ENCODE data around the gene DNAJB8. TPM values are rescaled to one million over a fixed set of nuclear protein-coding genes. Genes with fewer than 3 reads are reported as not detected.

DNAJB8 gene
- total RNA-seq, 2 donors from 2014 or later = not detected

GRCh38 chr3:128438488-128439072 is 28.1 kb downstream of the DNAJB8 start:
- no peaks in the 10 kb centered on the region for H3K36me3 ChIP-seq (ENCODE audit: control insufficient read depth, insufficient read depth, low read length)
- H3K4me3 ChIP-seq (ENCODE audit: low read length) = no peak overlapping the region
- H3K27me3 Mint-ChIP-seq (ENCODE audit: insufficient read depth) = peaks cover 94% of the 10 kb centered on the region
- no peak overlapping the region for H3K27ac ChIP-seq (ENCODE audit: low read depth, low read length)
- 63 to 70% methylated on average over 2 to 6 of the region's 6 CpGs for WGBS, 2 experiments (ENCODE audit: insufficient coverage in 1 of 2, insufficient read length in 1 of 2)
- peaks cover 3% of the 10 kb centered on the region for H3K4me1 Mint-ChIP-seq
- no peak overlapping the region for H3K9ac ChIP-seq (ENCODE audit: extremely low read depth, low read length, poor library complexity, severe bottlenecking)
- H3K27ac Mint-ChIP-seq = no peak overlapping the region
- H3K4me3 Mint-ChIP-seq = no peak overlapping the region
- TF ChIP-seq CTCF (conservative IDR thresholded peaks at IDR 0.05) = peak; percentile 85
- no peaks in the 10 kb centered on the region for H3K36me3 Mint-ChIP-seq (ENCODE audit: low read depth)
- H3K9me3 Mint-ChIP-seq = no peaks in the 10 kb centered on the region
- H3K9me3 ChIP-seq (ENCODE audit: control insufficient read depth, low read length) = no peaks in the 10 kb centered on the region
- H3K27me3 ChIP-seq (ENCODE audit: control insufficient read depth, insufficient read depth, low read length, poor library complexity, severe bottlenecking) = peaks cover 84% of the 10 kb centered on the region
- peak; percentile 79 for DNase-seq
- no peaks in the 10 kb centered on the region for H3K4me1 ChIP-seq (ENCODE audit: control insufficient read depth, insufficient read depth, low read length)

- TF ChIP-seq CTCF (conservative IDR thresholded peaks at IDR 0.05) = peak; percentile 38
- H3K27ac Mint-ChIP-seq = no peak overlapping the region
- H3K9me3 ChIP-seq (ENCODE audit: control insufficient read depth, low read length) = no peaks in the 10 kb centered on the region
- H3K4me3 ChIP-seq (ENCODE audit: low read length) = no peak overlapping the region
- H3K27me3 ChIP-seq (ENCODE audit: control insufficient read depth, insufficient read depth, low read length, poor library complexity, severe bottlenecking) = peaks cover 82% of the 10 kb centered on the region
- no peaks in the 10 kb centered on the region for H3K9me3 Mint-ChIP-seq
- H3K27me3 Mint-ChIP-seq (ENCODE audit: insufficient read depth) = peaks cover 88% of the 10 kb centered on the region
- H3K4me1 ChIP-seq (ENCODE audit: control insufficient read depth, insufficient read depth, low read length) = no peaks in the 10 kb centered on the region
- H3K9ac ChIP-seq (ENCODE audit: extremely low read depth, low read length, poor library complexity, severe bottlenecking) = no peak overlapping the region
- H3K27ac ChIP-seq (ENCODE audit: low read depth, low read length) = no peak overlapping the region
- H3K4me3 Mint-ChIP-seq = no peak overlapping the region
- H3K36me3 Mint-ChIP-seq (ENCODE audit: low read depth) = no peaks in the 10 kb centered on the region
- no peak for DNase-seq
- peaks cover 13% of the 10 kb centered on the region for H3K4me1 Mint-ChIP-seq
- no peaks in the 10 kb centered on the region for H3K36me3 ChIP-seq (ENCODE audit: control insufficient read depth, insufficient read depth, low read length)
- 87 to 89% methylated on average over 2 to 3 of the region's 3 CpGs for WGBS, 2 experiments (ENCODE audit: insufficient coverage in 1 of 2, insufficient read length in 1 of 2)
Measured at GRCh38 chr3:128436214-128436613, 30.5 kb downstream of the DNAJB8 start.

GRCh38 chr3:128435561-128435960 is 31.1 kb downstream of the DNAJB8 start:
- DNase-seq = no peak
- H3K4me3 ChIP-seq (ENCODE audit: low read length) = no peak overlapping the region
- no peaks in the 10 kb centered on the region for H3K9me3 ChIP-seq (ENCODE audit: control insufficient read depth, low read length)
- no peak for TF ChIP-seq CTCF (conservative IDR thresholded peaks at IDR 0.05)
- WGBS, 2 experiments (ENCODE audit: insufficient coverage in 1 of 2, insufficient read length in 1 of 2) = 83 to 91% methylated on average over 1 to 5 of the region's 5 CpGs
- no peak overlapping the region for H3K27ac Mint-ChIP-seq
- H3K4me3 Mint-ChIP-seq = no peak overlapping the region
- no peaks in the 10 kb centered on the region for H3K9me3 Mint-ChIP-seq
- H3K4me1 ChIP-seq (ENCODE audit: control insufficient read depth, insufficient read depth, low read length) = no peaks in the 10 kb centered on the region
- H3K9ac ChIP-seq (ENCODE audit: extremely low read depth, low read length, poor library complexity, severe bottlenecking) = no peak overlapping the region
- H3K36me3 ChIP-seq (ENCODE audit: control insufficient read depth, insufficient read depth, low read length) = no peaks in the 10 kb centered on the region
- peaks cover 13% of the 10 kb centered on the region for H3K4me1 Mint-ChIP-seq
- no peaks in the 10 kb centered on the region for H3K36me3 Mint-ChIP-seq (ENCODE audit: low read depth)
- peaks cover 88% of the 10 kb centered on the region for H3K27me3 Mint-ChIP-seq (ENCODE audit: insufficient read depth)
- H3K27me3 ChIP-seq (ENCODE audit: control insufficient read depth, insufficient read depth, low read length, poor library complexity, severe bottlenecking) = peaks cover 82% of the 10 kb centered on the region
- H3K27ac ChIP-seq (ENCODE audit: low read depth, low read length) = no peak overlapping the region
